Measurements from ENCODE around the gene PCOLCE2. TPM values are rescaled to one million over a fixed set of nuclear protein-coding genes. Genes with fewer than 3 reads are reported as not detected.

PCOLCE2 gene
- total and polyA plus RNA-seq, 2 donors = 2.0 to 4.7 TPM

GRCh38 chr3:142926368-142926944 is 37.6 kb upstream of the PCOLCE2 start:
- 96% methylated on average over 3 of the region's 3 CpGs for WGBS
- Histone ChIP-seq H3K9me3 (ENCODE audit: control insufficient read depth in 2 of 2, insufficient read depth in 1 of 2, low read length in 1 of 2) (no peaks in the 10 kb centered on the region), H3K4me3 (ENCODE audit: low read length in 2 of 2) (no peak overlapping the region), H3K27me3 (ENCODE audit: control insufficient read depth in 2 of 2, insufficient read depth in 1 of 2, low read length in 1 of 2) (no peaks in the 10 kb centered on the region), H3K27ac (ENCODE audit: low read depth in 1 of 2, low read length in 1 of 2) (no peak overlapping the region), H3K36me3 (ENCODE audit: control insufficient read depth in 2 of 2, insufficient read depth in 2 of 2, low read length in 1 of 2) (no peaks in the 10 kb centered on the region), H3K4me1 (ENCODE audit: control insufficient read depth in 2 of 2, insufficient read depth in 2 of 2, low read length in 2 of 2) (no peaks in the 10 kb centered on the region)
- no peak for DNase-seq (ENCODE audit: low read depth in 6 of 9, low spot score in 9 of 9)

- no peak overlapping the region for H3K4me3 ChIP-seq (ENCODE audit: low read length in 2 of 2)
- no peaks in the 10 kb centered on the region for H3K36me3 ChIP-seq (ENCODE audit: control insufficient read depth in 2 of 2, insufficient read depth in 2 of 2, low read length in 1 of 2)
- H3K4me1 ChIP-seq (ENCODE audit: control insufficient read depth in 2 of 2, insufficient read depth in 2 of 2, low read length in 2 of 2) = no peaks in the 10 kb centered on the region
- DNase-seq (ENCODE audit: low read depth in 6 of 9, low spot score in 9 of 9) = no peak
- H3K9me3 ChIP-seq (ENCODE audit: control insufficient read depth in 2 of 2, insufficient read depth in 1 of 2, low read length in 1 of 2) = no peaks in the 10 kb centered on the region
- no peak overlapping the region for H3K27ac ChIP-seq (ENCODE audit: low read depth in 1 of 2, low read length in 1 of 2)
- no peaks in the 10 kb centered on the region for H3K27me3 ChIP-seq (ENCODE audit: control insufficient read depth in 2 of 2, insufficient read depth in 1 of 2, low read length in 1 of 2)
Measured at GRCh38 chr3:142925140-142925539, 36.3 kb upstream of the PCOLCE2 start.

- Histone ChIP-seq H3K27me3 (ENCODE audit: control insufficient read depth in 2 of 2, insufficient read depth in 1 of 2, low read length in 1 of 2) (no peaks in the 10 kb centered on the region), H3K36me3 (ENCODE audit: control insufficient read depth in 2 of 2, insufficient read depth in 2 of 2, low read length in 1 of 2) (no peaks in the 10 kb centered on the region), H3K4me3 (ENCODE audit: low read length in 2 of 2) (no peak overlapping the region), H3K4me1 (ENCODE audit: control insufficient read depth in 2 of 2, insufficient read depth in 2 of 2, low read length in 2 of 2) (no peaks in the 10 kb centered on the region), H3K27ac (ENCODE audit: low read depth in 1 of 2, low read length in 1 of 2) (no peak overlapping the region), H3K9me3 (ENCODE audit: control insufficient read depth in 2 of 2, insufficient read depth in 1 of 2, low read length in 1 of 2) (no peaks in the 10 kb centered on the region)
- no peak for DNase-seq (ENCODE audit: low read depth in 6 of 9, low spot score in 9 of 9)
Measured at GRCh38 chr3:142923694-142924093, 34.8 kb upstream of the PCOLCE2 start.

GRCh38 chr3:142916605-142917004 is 27.7 kb upstream of the PCOLCE2 start:
- Histone ChIP-seq H3K36me3 (ENCODE audit: control insufficient read depth in 2 of 2, insufficient read depth in 2 of 2, low read length in 1 of 2) (no peaks in the 10 kb centered on the region), H3K27ac (ENCODE audit: low read depth in 1 of 2, low read length in 1 of 2) (no peak overlapping the region), H3K9me3 (ENCODE audit: control insufficient read depth in 2 of 2, insufficient read depth in 1 of 2, low read length in 1 of 2) (no peaks in the 10 kb centered on the region), H3K27me3 (ENCODE audit: control insufficient read depth in 2 of 2, insufficient read depth in 1 of 2, low read length in 1 of 2) (no peaks in the 10 kb centered on the region), H3K4me3 (ENCODE audit: low read length in 2 of 2) (no peak overlapping the region), H3K4me1 (ENCODE audit: control insufficient read depth in 2 of 2, insufficient read depth in 2 of 2, low read length in 2 of 2) (no peaks in the 10 kb centered on the region)
- WGBS = 98% methylated on average over 2 of the region's 2 CpGs
- DNase-seq (ENCODE audit: low read depth in 6 of 9, low spot score in 9 of 9) = no peak

GRCh38 chr3:142915636-142916035 is 26.8 kb upstream of the PCOLCE2 start:
- H3K4me3 ChIP-seq (ENCODE audit: low read length in 2 of 2) = no peak overlapping the region
- no peak for DNase-seq (ENCODE audit: low read depth in 6 of 9, low spot score in 9 of 9)
- whole genome bisulfite sequencing = 87% methylated on average over 3 of the region's 3 CpGs

GRCh38 chr3:142914286-142914811 is 25.5 kb upstream of the PCOLCE2 start:
- Histone ChIP-seq H3K27me3 (ENCODE audit: control insufficient read depth in 2 of 2, insufficient read depth in 1 of 2, low read length in 1 of 2) (no peaks in the 10 kb centered on the region), H3K4me1 (ENCODE audit: control insufficient read depth in 2 of 2, insufficient read depth in 2 of 2, low read length in 2 of 2) (no peaks in the 10 kb centered on the region), H3K27ac (ENCODE audit: low read depth in 1 of 2, low read length in 1 of 2) (no peak overlapping the region), H3K36me3 (ENCODE audit: control insufficient read depth in 2 of 2, insufficient read depth in 2 of 2, low read length in 1 of 2) (no peaks in the 10 kb centered on the region), H3K9me3 (ENCODE audit: control insufficient read depth in 2 of 2, insufficient read depth in 1 of 2, low read length in 1 of 2) (no peaks in the 10 kb centered on the region), H3K4me3 (ENCODE audit: low read length in 2 of 2) (no peak overlapping the region)
- no peak for DNase-seq (ENCODE audit: low read depth in 6 of 9, low spot score in 9 of 9)
- 70% methylated on average over 3 of the region's 3 CpGs for WGBS

More at GRCh38 chr3:142915636-142916035, 26.8 kb upstream of the PCOLCE2 start:
- no peaks in the 10 kb centered on the region for H3K27me3 ChIP-seq (ENCODE audit: control insufficient read depth in 2 of 2, insufficient read depth in 1 of 2, low read length in 1 of 2)
- no peak overlapping the region for H3K27ac ChIP-seq (ENCODE audit: low read depth in 1 of 2, low read length in 1 of 2)
- H3K36me3 ChIP-seq (ENCODE audit: control insufficient read depth in 2 of 2, insufficient read depth in 2 of 2, low read length in 1 of 2) = no peaks in the 10 kb centered on the region
- no peaks in the 10 kb centered on the region for H3K4me1 ChIP-seq (ENCODE audit: control insufficient read depth in 2 of 2, insufficient read depth in 2 of 2, low read length in 2 of 2)
- no peaks in the 10 kb centered on the region for H3K9me3 ChIP-seq (ENCODE audit: control insufficient read depth in 2 of 2, insufficient read depth in 1 of 2, low read length in 1 of 2)

GRCh38 chr3:142913432-142913831 is 24.5 kb upstream of the PCOLCE2 start:
- 96% methylated on average over 1 of the region's 1 CpG for WGBS
- no peaks in the 10 kb centered on the region for H3K9me3 ChIP-seq (ENCODE audit: control insufficient read depth in 2 of 2, insufficient read depth in 1 of 2, low read length in 1 of 2)
- DNase-seq (ENCODE audit: low read depth in 6 of 9, low spot score in 9 of 9) = no peak
- H3K4me1 ChIP-seq (ENCODE audit: control insufficient read depth in 2 of 2, insufficient read depth in 2 of 2, low read length in 2 of 2) = no peaks in the 10 kb centered on the region
- H3K36me3 ChIP-seq (ENCODE audit: control insufficient read depth in 2 of 2, insufficient read depth in 2 of 2, low read length in 1 of 2) = no peaks in the 10 kb centered on the region
- no peak overlapping the region for H3K4me3 ChIP-seq (ENCODE audit: low read length in 2 of 2)
- no peak overlapping the region for H3K27ac ChIP-seq (ENCODE audit: low read depth in 1 of 2, low read length in 1 of 2)
- no peaks in the 10 kb centered on the region for H3K27me3 ChIP-seq (ENCODE audit: control insufficient read depth in 2 of 2, insufficient read depth in 1 of 2, low read length in 1 of 2)

- no peaks in the 10 kb centered on the region for H3K27me3 ChIP-seq (ENCODE audit: control insufficient read depth in 2 of 2, insufficient read depth in 1 of 2, low read length in 1 of 2)
- no peak for DNase-seq (ENCODE audit: low read depth in 6 of 9, low spot score in 9 of 9)
- no peak overlapping the region for H3K27ac ChIP-seq (ENCODE audit: low read depth in 1 of 2, low read length in 1 of 2)
- no peaks in the 10 kb centered on the region for H3K36me3 ChIP-seq (ENCODE audit: control insufficient read depth in 2 of 2, insufficient read depth in 2 of 2, low read length in 1 of 2)
- H3K9me3 ChIP-seq (ENCODE audit: control insufficient read depth in 2 of 2, insufficient read depth in 1 of 2, low read length in 1 of 2) = no peaks in the 10 kb centered on the region
- no peaks in the 10 kb centered on the region for H3K4me1 ChIP-seq (ENCODE audit: control insufficient read depth in 2 of 2, insufficient read depth in 2 of 2, low read length in 2 of 2)
- no peak overlapping the region for H3K4me3 ChIP-seq (ENCODE audit: low read length in 2 of 2)
- 96% methylated on average over 6 of the region's 6 CpGs for WGBS
Measured at GRCh38 chr3:142912402-142913172, 23.7 kb upstream of the PCOLCE2 start.

- Histone ChIP-seq H3K36me3 (ENCODE audit: control insufficient read depth in 2 of 2, insufficient read depth in 2 of 2, low read length in 1 of 2) (no peaks in the 10 kb centered on the region), H3K27ac (ENCODE audit: low read depth in 1 of 2, low read length in 1 of 2) (no peak overlapping the region), H3K4me3 (ENCODE audit: low read length in 2 of 2) (no peak overlapping the region), H3K4me1 (ENCODE audit: control insufficient read depth in 2 of 2, insufficient read depth in 2 of 2, low read length in 2 of 2) (no peaks in the 10 kb centered on the region), H3K9me3 (ENCODE audit: control insufficient read depth in 2 of 2, insufficient read depth in 1 of 2, low read length in 1 of 2) (no peaks in the 10 kb centered on the region), H3K27me3 (ENCODE audit: control insufficient read depth in 2 of 2, insufficient read depth in 1 of 2, low read length in 1 of 2) (no peaks in the 10 kb centered on the region)
- DNase-seq (ENCODE audit: low read depth in 6 of 9, low spot score in 9 of 9) = no peak
- 94% methylated on average over 2 of the region's 2 CpGs for WGBS
Measured at GRCh38 chr3:142910280-142910679, 21.4 kb upstream of the PCOLCE2 start.
